Endometrium (tissue), 2 donors: ENCODE results near the gene RNF103.
"Not testable (repeated sequence)": the region's sequence is repeated elsewhere in the genome, so short reads cannot be mapped to it uniquely, and the experiment has no call there.

Source experiments
- FAIRE-seq: peaks from 2 replicates; lab custom pipeline; 2012; peaks lifted over from hg19 to GRCh38; lab: Jason Lieb, UNC
- donor health status: control.
- donor health status: control.

The RNF103 gene

GRCh38 chr2:86623494-86624266, at the start of gene RNF103:
Gene RNF103, minus strand, starts transcription at chr2:86623865. Its CDS starts 979 bp downstream, at chr2:86622886.
- FAIRE-seq, result no peak

- FAIRE-seq, result no peak
These were observed 49.3 kb upstream of the RNF103 start for GRCh38 chr2:86673011-86673410.

- FAIRE-seq, result no peak
These were observed 48.4 kb upstream of the RNF103 start for GRCh38 chr2:86672027-86672545.

GRCh38 chr2:86671337-86671981, 47.8 kb upstream of the RNF103 start:
- FAIRE-seq, result no peak

- FAIRE-seq, result not testable (repeated sequence)
These were observed 45.7 kb upstream of the RNF103 start for GRCh38 chr2:86669323-86669722.

- FAIRE-seq, result no peak
These were observed 37.7 kb upstream of the RNF103 start for GRCh38 chr2:86661333-86661732.

- FAIRE-seq, result no peak
These were observed 26.5 kb upstream of the RNF103 start for GRCh38 chr2:86650188-86650587.

- FAIRE-seq, result no peak
These were observed 25.7 kb upstream of the RNF103 start for GRCh38 chr2:86649119-86649947.

- no peak for FAIRE-seq
These were observed 25.0 kb upstream of the RNF103 start for GRCh38 chr2:86648681-86649080.

- no peak for FAIRE-seq
These were observed 23.2 kb upstream of the RNF103 start for GRCh38 chr2:86646865-86647264.

- FAIRE-seq, result no peak
These were observed 22.7 kb upstream of the RNF103 start for GRCh38 chr2:86646329-86646728.

GRCh38 chr2:86645752-86646151, 22.1 kb upstream of the RNF103 start:
- no peak for FAIRE-seq

GRCh38 chr2:86638712-86639111, 15.0 kb upstream of the RNF103 start:
- no peak for FAIRE-seq

GRCh38 chr2:86636842-86637241, 13.2 kb upstream of the RNF103 start:
- FAIRE-seq, result no peak

- no peak for FAIRE-seq
These were observed 10.7 kb upstream of the RNF103 start for GRCh38 chr2:86634352-86634751.

GRCh38 chr2:86633155-86633651, 9.5 kb upstream of the RNF103 start:
- no peak for FAIRE-seq

- no peak for FAIRE-seq
These were observed 9.0 kb upstream of the RNF103 start for GRCh38 chr2:86632672-86633071.

- no peak for FAIRE-seq
These were observed 8.3 kb upstream of the RNF103 start for GRCh38 chr2:86631846-86632485.

- FAIRE-seq, result no peak
These were observed 4.4 kb upstream of the RNF103 start for GRCh38 chr2:86628091-86628522.

- no peak for FAIRE-seq
These were observed 3.9 kb upstream of the RNF103 start for GRCh38 chr2:86627550-86627949.

GRCh38 chr2:86625096-86625495, 1.4 kb upstream of the RNF103 start:
- FAIRE-seq, result no peak

- FAIRE-seq, result no peak
These were observed 542 bp upstream of the RNF103 start for GRCh38 chr2:86624267-86624547.
